Heart left ventricle (tissue), 13 donors: ENCODE data around the gene SHC4.

Source experiments
- POLR2A ChIP-seq, 2 donors: fragments of 450-650 bp; IDR thresholded peaks; one replicate each; pipeline ENCODE4 v1.6.1; 2017; ENCODE audit warnings: antibody characterized with exemption in 2 of 2, mild to moderate bottlenecking in 2 of 2, moderate library complexity in 2 of 2
- TF ChIP-seq, protein P1 (sequence below), 12 donors: fragments of 200-600 bp; sonication (generic) in 4 of 12; IDR thresholded peaks; one replicate each; pipeline versions ENCODE4 v1.5.0 to v1.8.0; 2018 to 2022; ENCODE audit warnings: antibody characterized with exemption in 12 of 12, mild to moderate bottlenecking in 5 of 12
- donor health status: ischemic (EF 13 %, LVEDD 7.1; RV severe dilation, severe dysfunction).
- donor health status: DM: no; HTN: yes; CAD: no.
- donor health status: DM: no; HTN: no; CAD: no.
- donor health status: ischemic (EF 25% LVEDD 6.9; RV normal size, moderate dysfunction).
- donor health status: ischemic (EF 25% LVEDD 5.7; RV mildly dilated, moderate dysfunction).
- donor health status: ischemic (EF 35%, LVEDD 5.7; RV mildly dilated, moderate dysfunction).
- donor health status: nonischemic (EF 11% LVEDD 7.7; RV severe dilation, severe dysfunction).
- donor health status: DM: yes; HTN: yes; CAD: no.
- donor health status: PGD.
- donor health status: ischemic (EF 29% LVEDD 5.4; RV normal size, mild dysfunction).
- donor health status: nonischemic (EF 23%, LVEDD 6.1; RV moderate dilation, normal function).

DNA sequence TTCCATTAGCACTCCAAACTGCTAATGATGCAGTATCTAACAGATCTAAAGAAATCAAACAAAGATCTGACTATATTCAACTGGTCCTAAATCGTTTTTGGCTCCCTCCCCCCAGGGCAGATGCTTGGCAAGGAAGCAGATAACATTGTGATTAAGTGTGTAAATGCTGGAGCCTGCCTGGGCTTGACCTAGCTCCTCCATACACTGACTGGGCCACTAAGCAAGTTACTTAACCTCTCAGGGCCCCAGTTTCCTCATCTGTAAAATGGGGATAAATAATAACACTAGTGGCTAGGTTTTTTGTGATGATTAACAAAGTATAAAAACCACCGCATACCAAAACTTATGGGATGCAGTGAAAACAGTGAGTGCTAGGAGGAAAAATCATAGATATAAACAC is 76.6 kb downstream of the SHC4 start:
- TF ChIP-seq, protein P1, sequence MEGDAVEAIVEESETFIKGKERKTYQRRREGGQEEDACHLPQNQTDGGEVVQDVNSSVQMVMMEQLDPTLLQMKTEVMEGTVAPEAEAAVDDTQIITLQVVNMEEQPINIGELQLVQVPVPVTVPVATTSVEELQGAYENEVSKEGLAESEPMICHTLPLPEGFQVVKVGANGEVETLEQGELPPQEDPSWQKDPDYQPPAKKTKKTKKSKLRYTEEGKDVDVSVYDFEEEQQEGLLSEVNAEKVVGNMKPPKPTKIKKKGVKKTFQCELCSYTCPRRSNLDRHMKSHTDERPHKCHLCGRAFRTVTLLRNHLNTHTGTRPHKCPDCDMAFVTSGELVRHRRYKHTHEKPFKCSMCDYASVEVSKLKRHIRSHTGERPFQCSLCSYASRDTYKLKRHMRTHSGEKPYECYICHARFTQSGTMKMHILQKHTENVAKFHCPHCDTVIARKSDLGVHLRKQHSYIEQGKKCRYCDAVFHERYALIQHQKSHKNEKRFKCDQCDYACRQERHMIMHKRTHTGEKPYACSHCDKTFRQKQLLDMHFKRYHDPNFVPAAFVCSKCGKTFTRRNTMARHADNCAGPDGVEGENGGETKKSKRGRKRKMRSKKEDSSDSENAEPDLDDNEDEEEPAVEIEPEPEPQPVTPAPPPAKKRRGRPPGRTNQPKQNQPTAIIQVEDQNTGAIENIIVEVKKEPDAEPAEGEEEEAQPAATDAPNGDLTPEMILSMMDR (IDR thresholded peaks at IDR 0.05): no peak
- TF ChIP-seq POLR2A (IDR thresholded peaks at IDR 0.05): no peak
